Measurements from ENCODE around the gene SEMA5A. TPM values are rescaled to one million over a fixed set of nuclear protein-coding genes. Genes with fewer than 3 reads are reported as not detected.
A peak's percentile ranks its signal among the peaks of the same experiment; 100 is the strongest.

SEMA5A gene
- total RNA-seq, 1 donor from 2014 or later = 13.8 TPM

DNA sequence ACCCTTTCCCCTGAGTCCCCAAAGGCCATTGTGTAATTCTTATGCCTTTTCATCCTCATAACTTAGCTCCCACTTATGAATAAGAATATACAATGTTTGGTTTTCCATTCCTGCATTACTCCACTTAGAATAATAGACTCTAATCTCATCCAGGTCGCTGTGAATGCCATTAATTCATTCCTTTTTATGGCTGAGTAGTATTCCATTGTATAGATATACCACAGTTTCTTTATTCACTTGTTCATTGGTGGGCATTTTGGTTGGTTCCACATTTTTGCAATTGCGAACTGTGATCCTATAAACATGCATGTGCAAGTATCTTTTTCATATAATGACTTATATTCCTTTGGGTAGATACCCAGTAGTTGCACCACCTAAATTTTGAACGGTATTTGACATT is 101.5 kb downstream of the SEMA5A start:
- Mint-ChIP-seq H3K4me3 (ENCODE audit: unreplicated experiment) (no peak overlapping the region), H3K27me3 (ENCODE audit: low read depth, unreplicated experiment) (no peaks in the 10 kb centered on the region), H3K36me3 (ENCODE audit: low read depth, unreplicated experiment) (no peaks in the 10 kb centered on the region), H3K27ac (ENCODE audit: unreplicated experiment) (no peak overlapping the region), H3K4me1 (ENCODE audit: low read depth, unreplicated experiment) (peaks cover 17% of the 10 kb centered on the region), H3K9me3 (ENCODE audit: unreplicated experiment) (peaks cover 6% of the 10 kb centered on the region)
- Histone ChIP-seq H3K4me3 (ENCODE audit: insufficient read depth, low read depth, low read length) (no peak overlapping the region), H3K9ac (ENCODE audit: low read length) (no peak overlapping the region), H3K9me3 (ENCODE audit: insufficient read depth, low read depth, low read length) (no peaks in the 10 kb centered on the region), H3K4me2 (ENCODE audit: low read length) (no peak overlapping the region), H2AFZ (ENCODE audit: low read depth, low read length) (no peak overlapping the region), H3K27me3 (ENCODE audit: insufficient read depth, low read length) (no peaks in the 10 kb centered on the region), H4K20me1 (ENCODE audit: insufficient read depth, low read length) (no peaks in the 10 kb centered on the region), H3K4me1 (ENCODE audit: insufficient read depth, low read length) (peaks cover 18% of the 10 kb centered on the region), H3K79me2 (ENCODE audit: insufficient read depth, low read length) (peaks cover 3% of the 10 kb centered on the region), H3K27ac (ENCODE audit: low read depth, low read length) (no peak overlapping the region), H3K36me3 (ENCODE audit: insufficient read depth, low read length) (no peaks in the 10 kb centered on the region)
- no peak for DNase-seq (ENCODE audit: low read depth)
- no peak for FAIRE-seq
- TF ChIP-seq EZH2 (IDR thresholded peaks at IDR 0.05; ENCODE audit: insufficient read depth, low read length) = no peak
- TF ChIP-seq, protein P1, sequence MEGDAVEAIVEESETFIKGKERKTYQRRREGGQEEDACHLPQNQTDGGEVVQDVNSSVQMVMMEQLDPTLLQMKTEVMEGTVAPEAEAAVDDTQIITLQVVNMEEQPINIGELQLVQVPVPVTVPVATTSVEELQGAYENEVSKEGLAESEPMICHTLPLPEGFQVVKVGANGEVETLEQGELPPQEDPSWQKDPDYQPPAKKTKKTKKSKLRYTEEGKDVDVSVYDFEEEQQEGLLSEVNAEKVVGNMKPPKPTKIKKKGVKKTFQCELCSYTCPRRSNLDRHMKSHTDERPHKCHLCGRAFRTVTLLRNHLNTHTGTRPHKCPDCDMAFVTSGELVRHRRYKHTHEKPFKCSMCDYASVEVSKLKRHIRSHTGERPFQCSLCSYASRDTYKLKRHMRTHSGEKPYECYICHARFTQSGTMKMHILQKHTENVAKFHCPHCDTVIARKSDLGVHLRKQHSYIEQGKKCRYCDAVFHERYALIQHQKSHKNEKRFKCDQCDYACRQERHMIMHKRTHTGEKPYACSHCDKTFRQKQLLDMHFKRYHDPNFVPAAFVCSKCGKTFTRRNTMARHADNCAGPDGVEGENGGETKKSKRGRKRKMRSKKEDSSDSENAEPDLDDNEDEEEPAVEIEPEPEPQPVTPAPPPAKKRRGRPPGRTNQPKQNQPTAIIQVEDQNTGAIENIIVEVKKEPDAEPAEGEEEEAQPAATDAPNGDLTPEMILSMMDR (IDR thresholded peaks at IDR 0.05; ENCODE audit: insufficient read depth, low read depth, low read length) = no peak

DNA sequence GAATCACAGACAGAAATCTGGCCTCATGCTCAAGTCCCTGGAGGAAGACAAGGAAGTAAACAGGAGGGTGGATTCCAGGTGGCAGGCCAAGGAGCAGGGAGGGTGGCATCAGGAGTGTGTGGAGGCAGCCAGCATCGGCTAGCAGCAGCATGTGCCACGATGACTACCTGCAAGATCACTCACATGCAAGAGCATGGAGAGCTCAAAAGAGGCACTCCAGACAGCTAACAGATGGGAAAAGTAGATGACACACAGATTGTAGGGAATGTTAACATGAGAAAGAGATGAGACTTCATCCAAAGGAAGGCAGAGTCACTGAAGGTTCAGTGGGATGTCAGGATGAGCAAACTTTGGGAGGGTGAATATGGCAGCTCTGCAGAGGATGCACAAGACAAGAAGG is 104.3 kb downstream of the SEMA5A start:
- Histone ChIP-seq H3K4me2 (ENCODE audit: low read length) (no peak overlapping the region), H3K79me2 (ENCODE audit: insufficient read depth, low read length) (peaks cover 2% of the 10 kb centered on the region), H3K36me3 (ENCODE audit: insufficient read depth, low read length) (no peaks in the 10 kb centered on the region), H3K9ac (ENCODE audit: low read length) (no peak overlapping the region), H3K4me1 (ENCODE audit: insufficient read depth, low read length) (peaks cover 22% of the 10 kb centered on the region), H2AFZ (ENCODE audit: low read depth, low read length) (no peak overlapping the region), H3K9me3 (ENCODE audit: insufficient read depth, low read depth, low read length) (no peaks in the 10 kb centered on the region), H3K27ac (ENCODE audit: low read depth, low read length) (no peak overlapping the region), H3K27me3 (ENCODE audit: insufficient read depth, low read length) (no peaks in the 10 kb centered on the region), H4K20me1 (ENCODE audit: insufficient read depth, low read length) (no peaks in the 10 kb centered on the region), H3K4me3 (ENCODE audit: insufficient read depth, low read depth, low read length) (no peak overlapping the region)
- FAIRE-seq (no peak), DNase-seq (ENCODE audit: low read depth) (no peak)
- H3K9me3 Mint-ChIP-seq (ENCODE audit: unreplicated experiment) = peaks cover 6% of the 10 kb centered on the region
- H3K27me3 Mint-ChIP-seq (ENCODE audit: low read depth, unreplicated experiment) = no peaks in the 10 kb centered on the region
- H3K36me3 Mint-ChIP-seq (ENCODE audit: low read depth, unreplicated experiment) = no peaks in the 10 kb centered on the region
- H3K4me1 Mint-ChIP-seq (ENCODE audit: low read depth, unreplicated experiment) = peaks cover 17% of the 10 kb centered on the region
- H3K27ac Mint-ChIP-seq (ENCODE audit: unreplicated experiment) = no peak overlapping the region
- no peak overlapping the region for H3K4me3 Mint-ChIP-seq (ENCODE audit: unreplicated experiment)
- TF ChIP-seq EZH2 (IDR thresholded peaks at IDR 0.05; ENCODE audit: insufficient read depth, low read length) = no peak
- TF ChIP-seq, protein P1 (IDR thresholded peaks at IDR 0.05; ENCODE audit: insufficient read depth, low read depth, low read length) = no peak

DNA sequence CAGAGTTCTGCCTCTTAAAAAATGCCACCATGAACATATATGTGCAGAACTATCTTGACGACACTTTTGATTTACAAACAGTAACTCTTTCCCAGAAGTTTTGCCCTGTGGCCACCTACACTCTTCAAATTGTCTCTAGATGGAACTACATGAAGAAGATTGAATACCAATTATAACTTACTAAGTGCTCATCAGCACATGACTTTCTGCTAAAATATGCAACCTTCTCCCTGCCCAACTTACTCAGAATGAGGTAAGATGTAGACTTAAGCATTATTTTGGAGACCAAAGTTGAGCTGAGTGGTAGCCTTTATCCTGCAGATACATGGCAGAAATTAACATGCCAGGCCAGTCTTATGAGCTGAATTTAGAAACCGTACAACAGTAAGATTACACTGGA is 105.4 kb downstream of the SEMA5A start:
- H3K27me3 Mint-ChIP-seq (ENCODE audit: low read depth, unreplicated experiment) = no peaks in the 10 kb centered on the region
- no peak overlapping the region for H3K9ac ChIP-seq (ENCODE audit: low read length)
- peaks cover 6% of the 10 kb centered on the region for H3K9me3 Mint-ChIP-seq (ENCODE audit: unreplicated experiment)
- H3K4me2 ChIP-seq (ENCODE audit: low read length) = peak overlapping the region; percentile 58
- no peak overlapping the region for H3K4me3 ChIP-seq (ENCODE audit: insufficient read depth, low read depth, low read length)
- H3K27ac ChIP-seq (ENCODE audit: low read depth, low read length) = peak overlapping the region; percentile 36
- no peak overlapping the region for H3K4me3 Mint-ChIP-seq (ENCODE audit: unreplicated experiment)
- H4K20me1 ChIP-seq (ENCODE audit: insufficient read depth, low read length) = no peaks in the 10 kb centered on the region
- no peaks in the 10 kb centered on the region for H3K36me3 Mint-ChIP-seq (ENCODE audit: low read depth, unreplicated experiment)
- H3K4me1 Mint-ChIP-seq (ENCODE audit: low read depth, unreplicated experiment) = peaks cover 17% of the 10 kb centered on the region
- no peaks in the 10 kb centered on the region for H3K27me3 ChIP-seq (ENCODE audit: insufficient read depth, low read length)
- FAIRE-seq = peak; percentile 82
- DNase-seq (ENCODE audit: low read depth) = peak; percentile 76
- H2AFZ ChIP-seq (ENCODE audit: low read depth, low read length) = no peak overlapping the region
- no peaks in the 10 kb centered on the region for H3K36me3 ChIP-seq (ENCODE audit: insufficient read depth, low read length)
- no peak for TF ChIP-seq EZH2 (IDR thresholded peaks at IDR 0.05; ENCODE audit: insufficient read depth, low read length)
- TF ChIP-seq, protein P1 (IDR thresholded peaks at IDR 0.05; ENCODE audit: insufficient read depth, low read depth, low read length) = no peak
- H3K79me2 ChIP-seq (ENCODE audit: insufficient read depth, low read length) = peaks cover 2% of the 10 kb centered on the region
- peaks cover 22% of the 10 kb centered on the region for H3K4me1 ChIP-seq (ENCODE audit: insufficient read depth, low read length)
- H3K27ac Mint-ChIP-seq (ENCODE audit: unreplicated experiment) = no peak overlapping the region
- H3K9me3 ChIP-seq (ENCODE audit: insufficient read depth, low read depth, low read length) = no peaks in the 10 kb centered on the region

Data from astrocyte (in vitro differentiated cells and primary cell).